GM12878 (cell line): ENCODE data around the gene TPO. TPM values are rescaled to one million over a fixed set of nuclear protein-coding genes. Genes with fewer than 3 reads are reported as not detected.

Source experiments
- ATAC-seq: fragments of 200-7000 bp; cut with Tn5 transposase; 3 replicates; pipeline ENCODE4 v1.9.1; 2020; ENCODE audit warnings: mild to moderate bottlenecking, moderate library complexity
- BruUV-seq: library from RNA; stranded (reverse); fragments of 400-500 nt; replicated peaks from 2 replicates; lab custom pipeline; 2021; lab: Mats Ljungman, UMichigan
- CTCF ChIA-PET: fragments of 300-600 bp; sonication (Branson Sonifier 250); formaldehyde crosslinking; extraction: SDS; loops from one replicate; lab custom pipeline; 2021; ENCODE audit warnings: inconsistent platforms; lab: Yijun Ruan, JAX
- POLR2A ChIA-PET: fragments of 350-600 bp; formaldehyde crosslinking; extraction: SDS; loops from one replicate; lab custom pipeline; 2021; ENCODE audit warnings: inconsistent platforms; lab: Charles Lee
- RAD21 ChIA-PET: fragments of 300-600 bp; sonication (Branson Sonifier 250); formaldehyde crosslinking; loops from one replicate; lab custom pipeline; 2023; ENCODE audit warnings: antibody characterized with exemption; ENCODE audit not compliant: unreplicated experiment; lab: Charles Lee
- SMC1A ChIA-PET: fragments of 300-600 bp; sonication (Branson Sonifier 250); formaldehyde crosslinking; loops from one replicate; lab custom pipeline; 2023; ENCODE audit not compliant: unreplicated experiment, uncharacterized antibody; lab: Charles Lee
- DNase-seq: peaks from one replicate; pipeline ENCODE4 v3.0.0-alpha.2; 2011; ENCODE audit warnings: low read depth, low spot score
- FAIRE-seq: peaks from 3 replicates; lab custom pipeline; 2011; peaks lifted over from hg19 to GRCh38; lab: Jason Lieb, UNC
- H2AFZ ChIP-seq: 2 replicates; pipeline ENCODE4 v1.6.0; 2011; ENCODE audit warnings: low read depth, low read length, control low read depth; ENCODE audit not compliant: control insufficient read depth
- H3K27ac ChIP-seq: 2 replicates; pipeline ENCODE4 v1.5.1; 2011; ENCODE audit warnings: control low read depth; ENCODE audit not compliant: control insufficient read depth, insufficient read depth
- H3K27me3 ChIP-seq, 2 experiments: replicated peaks in 1 of 2; 2 replicates each; pipeline versions ENCODE4 v1.6.0 to v1.6.1; 2011; ENCODE audit warnings: low read length in 1 of 2; ENCODE audit not compliant: control insufficient read depth in 2 of 2, insufficient read depth in 2 of 2
- H3K36me3 ChIP-seq, 2 experiments: 2 replicates each; pipeline ENCODE4 v1.5.1; 2011; ENCODE audit warnings: low read length in 1 of 2; ENCODE audit not compliant: control insufficient read depth in 2 of 2, insufficient read depth in 2 of 2
- H3K4me1 ChIP-seq: 2 replicates; pipeline ENCODE4 v1.6.1; 2011; ENCODE audit warnings: mild to moderate bottlenecking, low read length, moderate library complexity, mixed read lengths; ENCODE audit not compliant: control insufficient read depth, insufficient read depth
- H3K4me2 ChIP-seq: 2 replicates; pipeline ENCODE4 v1.6.0; 2011; ENCODE audit warnings: control low read depth; ENCODE audit not compliant: control insufficient read depth, insufficient read depth
- H3K4me3 ChIP-seq: fragments of 200-600 bp; sonication (generic); 2 replicates; pipeline ENCODE4 v1.5.1; 2016
- H3K79me2 ChIP-seq: 2 replicates; pipeline ENCODE4 v1.6.0; 2011; ENCODE audit warnings: low read length; ENCODE audit not compliant: control insufficient read depth, insufficient read depth
- H3K9ac ChIP-seq: 2 replicates; pipeline ENCODE4 v1.8.0; 2011; ENCODE audit warnings: low read length, control low read depth, mixed read lengths; ENCODE audit not compliant: control insufficient read depth, insufficient read depth
- H3K9me3 ChIP-seq: replicated peaks from 3 replicates; pipeline ENCODE4 v1.5.1; 2011; ENCODE audit warnings: mild to moderate bottlenecking, low read length; ENCODE audit not compliant: control insufficient read depth, insufficient read depth
- H4K20me1 ChIP-seq: 2 replicates; pipeline ENCODE4 v1.6.0; 2011; ENCODE audit not compliant: control insufficient read depth, insufficient read depth
- BMI1 ChIP-seq: fragments of 450-650 bp; IDR thresholded peaks from 2 replicates; pipeline ENCODE4 v1.6.1; 2016; ENCODE audit warnings: mild to moderate bottlenecking, moderate library complexity, borderline replicate concordance
- CREB1 ChIP-seq: IDR thresholded peaks from 2 replicates; pipeline ENCODE4 v1.6.1; 2012; ENCODE audit warnings: low read depth, mild to moderate bottlenecking, inconsistent platforms
- CTCF ChIP-seq, 3 experiments: IDR thresholded peaks in 2 of 3; conservative IDR thresholded peaks in 1 of 3; 2 replicates each; pipeline ENCODE4 v1.5.1; 2011; ENCODE audit warnings: low read depth in 3 of 3, low read length in 3 of 3, mild to moderate bottlenecking in 3 of 3, control low read depth in 2 of 3, moderate library complexity in 2 of 3, inconsistent platforms in 1 of 3, mixed read lengths in 1 of 3; ENCODE audit not compliant: control insufficient read depth in 2 of 3, insufficient read depth in 1 of 3; ENCODE audit errors: extremely low read depth in 1 of 3
- FOXK2 ChIP-seq: fragments of 450-650 bp; IDR thresholded peaks from 2 replicates; pipeline ENCODE4 v1.6.1; 2017; ENCODE audit warnings: mild to moderate bottlenecking, moderate library complexity
- PKNOX1 ChIP-seq: fragments of 450-650 bp; IDR thresholded peaks from 2 replicates; pipeline ENCODE4 v1.6.1; 2016; ENCODE audit warnings: mild to moderate bottlenecking
- STAT3 ChIP-seq: IDR thresholded peaks from 2 replicates; pipeline ENCODE4 v1.6.1; 2011; ENCODE audit warnings: low read depth, low read length, improper control_type of control experiment
- SUPT20H ChIP-seq: IDR thresholded peaks from 2 replicates; pipeline ENCODE4 v1.6.1; 2011; ENCODE audit warnings: low read depth, mild to moderate bottlenecking, low read length, moderate library complexity, borderline replicate concordance; ENCODE audit not compliant: control insufficient read depth
- ZNF592 ChIP-seq: fragments of 450-650 bp; IDR thresholded peaks from 2 replicates; pipeline ENCODE4 v1.6.1; 2017; ENCODE audit warnings: mild to moderate bottlenecking, moderate library complexity
- WGBS: methylation state at CpG from one replicate; pipeline ENCODE4 v1.1.6; 2016; ENCODE audit warnings: low lambda C conversion rate; ENCODE audit not compliant: insufficient replicate concordance, insufficient coverage; ENCODE audit errors: missing lambda C conversion rate; 5-methylcytosine and 5-hydroxymethylcytosine counted together
- in situ Hi-C: fragments of 300-500 bp; cut with MboI; formaldehyde crosslinking; loops from 9 replicates; pipeline ENCODE4 v1.14.3; 2018; ENCODE audit warnings: mixed read lengths
- intact Hi-C: fragments of 100-400 bp; cut with micrococcal nuclease; formaldehyde crosslinking; loops from one replicate; pipeline ENCODE4 v1.14.2; 2022; ENCODE audit not compliant: unreplicated experiment
- polyA plus RNA-seq, 11 experiments: library from polyadenylated mRNA; depleted of rRNA in 4 of 11; unstranded in 6 of 11; stranded (reverse) in 5 of 11; fragments of >200 nt; fragmentation: Nextera tagmentation in 4 of 11; fragmentation: Illumina TruSeq in 1 of 11; extraction: Ambion mirVana in 4 of 11; extraction: Trizol in 1 of 11; gene quantifications; 1 replicate in 1 of 11; 2 replicates in 10 of 11; pipeline versions ENCODE4 v1.2.1 to v1.2.3, GENCODE V29; 2011 to 2016; ENCODE audit warnings: inconsistent platforms in 2 of 11, missing spikeins in 2 of 11, low read depth in 1 of 11
- total RNA-seq, 4 experiments: library from RNA; depleted of rRNA in 3 of 4; stranded (reverse); fragments of >200 nt in 3 of 4; fragmentation: Illumina TruSeq in 1 of 4; extraction: Trizol in 1 of 4; gene quantifications; 2 replicates each; pipeline versions ENCODE4 v1.2.1 to v1.2.3, GENCODE V29; 2013 to 2021
- TF ChIP-seq, protein P1 (sequence below): fragments of 450-650 bp; IDR thresholded peaks from 2 replicates; pipeline ENCODE4 v1.6.1; 2017; ENCODE audit warnings: low read depth, mild to moderate bottlenecking, moderate library complexity
- TF ChIP-seq, protein P2 (sequence below): fragments of 150-350 bp; IDR thresholded peaks from 2 replicates; pipeline ENCODE4 v1.6.1; 2014; ENCODE audit warnings: mild to moderate bottlenecking, low read depth, low read length
- TF ChIP-seq, protein P3 (sequence below): IDR thresholded peaks from 2 replicates; pipeline ENCODE4 v1.6.1; 2012; ENCODE audit warnings: low read depth, low read length, improper control_type of control experiment

The TPO gene
- total and polyA plus RNA-seq, 10 of the 15 experiments (the other 5 are each of a cell fraction or from before 2014, with no cell fraction given) = 0.07 to 0.11 TPM; not detected in 8

DNA sequence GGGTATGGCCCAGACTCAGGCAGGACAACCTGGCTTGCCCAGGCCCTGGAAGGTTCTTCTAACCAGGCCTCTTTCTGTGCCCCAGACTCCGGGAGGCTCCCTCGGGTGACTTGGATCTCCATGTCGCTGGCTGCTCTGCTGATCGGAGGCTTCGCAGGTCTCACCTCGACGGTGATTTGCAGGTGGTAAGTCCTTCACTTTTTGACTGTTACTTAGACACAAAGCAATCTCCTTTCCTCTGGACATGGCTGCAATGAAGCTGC lies 103.5 kb downstream of the TPO start:
- Histone ChIP-seq H3K27ac (no peak overlapping the region), H3K4me1 (no peaks in the 10 kb centered on the region), H3K36me3 (no peaks in the 10 kb centered on the region), H3K9ac (no peak overlapping the region), H3K79me2 (no peaks in the 10 kb centered on the region), H4K20me1 (no peaks in the 10 kb centered on the region), H3K4me3 (no peak overlapping the region), H3K4me2 (no peak overlapping the region), H3K27me3 (no peaks in the 10 kb centered on the region), H3K9me3 (no peaks in the 10 kb centered on the region), H2AFZ (no peak overlapping the region)
- ChIA-PET POLR2A (no interaction called here), CTCF (no interaction called here), RAD21 (no interaction called here), SMC1A (no interaction called here)
- FAIRE-seq (no peak), DNase-seq (no peak), ATAC-seq (no peak)
- intact Hi-C loops (no loop called here), in situ Hi-C loops (no loop called here)
- no TSS peak for BruUV-seq
- TF ChIP-seq FOXK2 (no peak), STAT3 (no peak), CREB1 (no peak), PKNOX1 (no peak), BMI1 (no peak), ZNF592 (no peak), CTCF (IDR thresholded peaks at IDR 0.05 in 2 of 3, conservative IDR thresholded peaks at IDR 0.05 in 1 of 3; ENCODE audit: control insufficient read depth in 2 of 3, extremely low read depth in 1 of 3, insufficient read depth in 1 of 3, low read depth in 3 of 3, low read length in 3 of 3) (no peak), SUPT20H (no peak)
- TF ChIP-seq, protein P1, sequence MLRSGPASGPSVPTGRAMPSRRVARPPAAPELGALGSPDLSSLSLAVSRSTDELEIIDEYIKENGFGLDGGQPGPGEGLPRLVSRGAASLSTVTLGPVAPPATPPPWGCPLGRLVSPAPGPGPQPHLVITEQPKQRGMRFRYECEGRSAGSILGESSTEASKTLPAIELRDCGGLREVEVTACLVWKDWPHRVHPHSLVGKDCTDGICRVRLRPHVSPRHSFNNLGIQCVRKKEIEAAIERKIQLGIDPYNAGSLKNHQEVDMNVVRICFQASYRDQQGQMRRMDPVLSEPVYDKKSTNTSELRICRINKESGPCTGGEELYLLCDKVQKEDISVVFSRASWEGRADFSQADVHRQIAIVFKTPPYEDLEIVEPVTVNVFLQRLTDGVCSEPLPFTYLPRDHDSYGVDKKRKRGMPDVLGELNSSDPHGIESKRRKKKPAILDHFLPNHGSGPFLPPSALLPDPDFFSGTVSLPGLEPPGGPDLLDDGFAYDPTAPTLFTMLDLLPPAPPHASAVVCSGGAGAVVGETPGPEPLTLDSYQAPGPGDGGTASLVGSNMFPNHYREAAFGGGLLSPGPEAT = no peak
- TF ChIP-seq, protein P2, sequence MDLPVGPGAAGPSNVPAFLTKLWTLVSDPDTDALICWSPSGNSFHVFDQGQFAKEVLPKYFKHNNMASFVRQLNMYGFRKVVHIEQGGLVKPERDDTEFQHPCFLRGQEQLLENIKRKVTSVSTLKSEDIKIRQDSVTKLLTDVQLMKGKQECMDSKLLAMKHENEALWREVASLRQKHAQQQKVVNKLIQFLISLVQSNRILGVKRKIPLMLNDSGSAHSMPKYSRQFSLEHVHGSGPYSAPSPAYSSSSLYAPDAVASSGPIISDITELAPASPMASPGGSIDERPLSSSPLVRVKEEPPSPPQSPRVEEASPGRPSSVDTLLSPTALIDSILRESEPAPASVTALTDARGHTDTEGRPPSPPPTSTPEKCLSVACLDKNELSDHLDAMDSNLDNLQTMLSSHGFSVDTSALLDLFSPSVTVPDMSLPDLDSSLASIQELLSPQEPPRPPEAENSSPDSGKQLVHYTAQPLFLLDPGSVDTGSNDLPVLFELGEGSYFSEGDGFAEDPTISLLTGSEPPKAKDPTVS = no peak
- TF ChIP-seq, protein P3, sequence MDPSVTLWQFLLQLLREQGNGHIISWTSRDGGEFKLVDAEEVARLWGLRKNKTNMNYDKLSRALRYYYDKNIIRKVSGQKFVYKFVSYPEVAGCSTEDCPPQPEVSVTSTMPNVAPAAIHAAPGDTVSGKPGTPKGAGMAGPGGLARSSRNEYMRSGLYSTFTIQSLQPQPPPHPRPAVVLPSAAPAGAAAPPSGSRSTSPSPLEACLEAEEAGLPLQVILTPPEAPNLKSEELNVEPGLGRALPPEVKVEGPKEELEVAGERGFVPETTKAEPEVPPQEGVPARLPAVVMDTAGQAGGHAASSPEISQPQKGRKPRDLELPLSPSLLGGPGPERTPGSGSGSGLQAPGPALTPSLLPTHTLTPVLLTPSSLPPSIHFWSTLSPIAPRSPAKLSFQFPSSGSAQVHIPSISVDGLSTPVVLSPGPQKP = no peak
- 62% methylated on average over 7 of the region's 7 CpGs for WGBS
